WTC11 (cell line): ENCODE data around the gene COL6A5. TPM values are rescaled to one million over a fixed set of nuclear protein-coding genes. Genes with fewer than 3 reads are reported as not detected.

Source experiments
- ATAC-seq: fragments of 200-7000 bp; cut with Tn5 transposase; 2 replicates; pipeline ENCODE4 v1.10.0; 2021; ENCODE audit warnings: mild to moderate bottlenecking, moderate library complexity
- CTCF ChIA-PET: fragments of 300-600 bp; sonication (Branson Sonifier 250); formaldehyde crosslinking; loops from one replicate; lab custom pipeline; 2021; ENCODE audit warnings: antibody characterized with exemption; lab: Charles Lee
- POLR2A ChIA-PET: fragments of 350-600 bp; sonication (Branson Sonifier 250); formaldehyde crosslinking; loops from one replicate; lab custom pipeline; 2021; ENCODE audit warnings: antibody characterized with exemption; lab: Charles Lee
- DNase-seq: peaks from one replicate; pipeline ENCODE4 v3.0.0; 2021; ENCODE audit warnings: low spot score
- H3K27ac Mint-ChIP-seq: 2 replicates; pipeline ENCODE4 v1.8.0; 2021; ENCODE audit warnings: mixed read lengths
- H3K27me3 Mint-ChIP-seq: 2 replicates; pipeline ENCODE4 v1.8.0; 2021; ENCODE audit warnings: low read depth, mild to moderate bottlenecking, moderate library complexity, mixed read lengths
- H3K36me3 Mint-ChIP-seq: 2 replicates; pipeline ENCODE4 v1.8.0; 2021; ENCODE audit warnings: mixed read lengths
- H3K4me1 Mint-ChIP-seq: 2 replicates; pipeline ENCODE4 v1.8.0; 2022; ENCODE audit warnings: mixed read lengths
- H3K4me3 Mint-ChIP-seq: 2 replicates; pipeline ENCODE4 v1.8.0; 2021; ENCODE audit warnings: mild to moderate bottlenecking, moderate library complexity, mixed read lengths
- H3K9me3 Mint-ChIP-seq: 2 replicates; pipeline ENCODE4 v1.8.0; 2021; ENCODE audit warnings: mixed read lengths
- CREB1 ChIP-seq: sonication (generic); formaldehyde crosslinking; IDR thresholded peaks from 2 replicates; pipeline ENCODE4 v1.8.0; 2023; ENCODE audit warnings: mild to moderate bottlenecking, missing genetic modification reagents
- EMX1 ChIP-seq: fragments of 250-450 bp; sonication (Bioruptor Pico); IDR thresholded peaks from 2 replicates; pipeline ENCODE4 v1.8.0; 2021; ENCODE audit warnings: mild to moderate bottlenecking
- FOXP1 ChIP-seq: sonication (generic); formaldehyde crosslinking; IDR thresholded peaks from 2 replicates; pipeline ENCODE4 v1.8.0; 2022; ENCODE audit warnings: missing genetic modification reagents, mild to moderate bottlenecking, moderate library complexity, borderline replicate concordance
- MYBL2 ChIP-seq: sonication (generic); formaldehyde crosslinking; IDR thresholded peaks from 2 replicates; pipeline ENCODE4 v1.8.1; 2023; ENCODE audit warnings: mild to moderate bottlenecking, moderate library complexity, missing genetic modification reagents
- NR3C1 ChIP-seq: sonication (generic); formaldehyde crosslinking; conservative IDR thresholded peaks from 2 replicates; pipeline ENCODE4 v1.8.1; 2023; ENCODE audit warnings: low read depth, mild to moderate bottlenecking, missing genetic modification reagents
- USF1 ChIP-seq: sonication (generic); formaldehyde crosslinking; IDR thresholded peaks from 2 replicates; pipeline ENCODE4 v1.8.0; 2022; ENCODE audit warnings: mild to moderate bottlenecking, missing genetic modification reagents
- ZNF416 ChIP-seq: fragments of 250-450 bp; sonication (Bioruptor Pico); IDR thresholded peaks from 2 replicates; pipeline ENCODE4 v1.9.0; 2021; ENCODE audit warnings: mild to moderate bottlenecking, inconsistent platforms
- total RNA-seq: library from RNA; stranded (reverse); gene quantifications from 3 replicates; pipeline ENCODE4 v1.2.3, GENCODE V29; 2021
- TF ChIP-seq, protein P1 (sequence below): fragments of 250-450 bp; sonication (Bioruptor Pico); IDR thresholded peaks from 2 replicates; pipeline ENCODE4 v1.9.0; 2021; ENCODE audit warnings: mild to moderate bottlenecking, borderline replicate concordance
- TF ChIP-seq, protein P2 (sequence below): fragments of 250-450 bp; sonication (Bioruptor Pico); IDR thresholded peaks from 2 replicates; pipeline ENCODE4 v2.1.2; 2022; ENCODE audit warnings: mild to moderate bottlenecking, moderate library complexity
- TF ChIP-seq, protein P3 (sequence below): sonication (generic); formaldehyde crosslinking; IDR thresholded peaks from 2 replicates; pipeline ENCODE4 v1.8.1; 2023; ENCODE audit warnings: mild to moderate bottlenecking, missing genetic modification reagents
- TF ChIP-seq, protein P4 (sequence below): sonication (generic); formaldehyde crosslinking; IDR thresholded peaks from 2 replicates; pipeline ENCODE4 v1.8.0; 2022; ENCODE audit warnings: missing genetic modification reagents
- TF ChIP-seq, protein P5 (sequence below): sonication (generic); formaldehyde crosslinking; IDR thresholded peaks from 2 replicates; pipeline ENCODE4 v1.8.0; 2023; ENCODE audit warnings: missing genetic modification reagents, mild to moderate bottlenecking, borderline replicate concordance
- TF ChIP-seq, protein P6 (sequence below): sonication (generic); formaldehyde crosslinking; IDR thresholded peaks from 2 replicates; pipeline ENCODE4 v1.8.1; 2022; ENCODE audit warnings: mild to moderate bottlenecking, missing genetic modification reagents, moderate library complexity, borderline replicate concordance
- TF ChIP-seq, protein P7 (sequence below): sonication (generic); formaldehyde crosslinking; IDR thresholded peaks from 2 replicates; pipeline ENCODE4 v1.8.1; 2022; ENCODE audit warnings: low read depth, mild to moderate bottlenecking, moderate library complexity, missing genetic modification reagents, borderline replicate concordance
- TF ChIP-seq, protein P8 (sequence below): sonication (generic); formaldehyde crosslinking; IDR thresholded peaks from 2 replicates; pipeline ENCODE4 v1.8.1; 2023; ENCODE audit warnings: mild to moderate bottlenecking, missing genetic modification reagents, moderate library complexity

The COL6A5 gene
- total RNA-seq, 1 experiment from 2014 or later: not detected

DNA sequence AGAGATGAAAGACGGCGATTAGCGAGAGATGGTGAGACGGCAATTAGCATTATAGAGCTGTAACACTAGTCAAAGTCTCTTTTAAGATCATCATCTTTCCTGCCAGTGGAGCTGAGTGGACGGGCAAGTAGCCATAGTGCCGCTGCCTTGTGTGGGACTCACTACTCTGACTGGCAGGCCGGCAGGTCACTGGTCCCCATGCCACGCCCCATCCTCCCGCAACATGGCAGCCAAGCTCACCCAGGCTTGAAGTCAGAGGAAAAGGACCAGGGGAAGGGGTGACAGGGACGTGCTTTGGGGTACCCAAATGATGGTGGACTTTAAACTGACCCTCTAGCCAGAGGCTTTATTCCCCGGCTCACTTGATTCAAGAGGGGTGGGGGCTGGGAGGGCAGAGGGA lies 44.6 kb upstream of the COL6A5 start:
- Mint-ChIP-seq H3K36me3 (peaks cover 10% of the 10 kb centered on the region; the same call in 1 of the 2 replicates), H3K27me3 (no peaks in the 10 kb centered on the region; the same call in 1 of the 2 replicates)
- no peak for ATAC-seq
- DNase-seq: no peak
- POLR2A ChIA-PET: no interaction called here
- TF ChIP-seq, protein P1, sequence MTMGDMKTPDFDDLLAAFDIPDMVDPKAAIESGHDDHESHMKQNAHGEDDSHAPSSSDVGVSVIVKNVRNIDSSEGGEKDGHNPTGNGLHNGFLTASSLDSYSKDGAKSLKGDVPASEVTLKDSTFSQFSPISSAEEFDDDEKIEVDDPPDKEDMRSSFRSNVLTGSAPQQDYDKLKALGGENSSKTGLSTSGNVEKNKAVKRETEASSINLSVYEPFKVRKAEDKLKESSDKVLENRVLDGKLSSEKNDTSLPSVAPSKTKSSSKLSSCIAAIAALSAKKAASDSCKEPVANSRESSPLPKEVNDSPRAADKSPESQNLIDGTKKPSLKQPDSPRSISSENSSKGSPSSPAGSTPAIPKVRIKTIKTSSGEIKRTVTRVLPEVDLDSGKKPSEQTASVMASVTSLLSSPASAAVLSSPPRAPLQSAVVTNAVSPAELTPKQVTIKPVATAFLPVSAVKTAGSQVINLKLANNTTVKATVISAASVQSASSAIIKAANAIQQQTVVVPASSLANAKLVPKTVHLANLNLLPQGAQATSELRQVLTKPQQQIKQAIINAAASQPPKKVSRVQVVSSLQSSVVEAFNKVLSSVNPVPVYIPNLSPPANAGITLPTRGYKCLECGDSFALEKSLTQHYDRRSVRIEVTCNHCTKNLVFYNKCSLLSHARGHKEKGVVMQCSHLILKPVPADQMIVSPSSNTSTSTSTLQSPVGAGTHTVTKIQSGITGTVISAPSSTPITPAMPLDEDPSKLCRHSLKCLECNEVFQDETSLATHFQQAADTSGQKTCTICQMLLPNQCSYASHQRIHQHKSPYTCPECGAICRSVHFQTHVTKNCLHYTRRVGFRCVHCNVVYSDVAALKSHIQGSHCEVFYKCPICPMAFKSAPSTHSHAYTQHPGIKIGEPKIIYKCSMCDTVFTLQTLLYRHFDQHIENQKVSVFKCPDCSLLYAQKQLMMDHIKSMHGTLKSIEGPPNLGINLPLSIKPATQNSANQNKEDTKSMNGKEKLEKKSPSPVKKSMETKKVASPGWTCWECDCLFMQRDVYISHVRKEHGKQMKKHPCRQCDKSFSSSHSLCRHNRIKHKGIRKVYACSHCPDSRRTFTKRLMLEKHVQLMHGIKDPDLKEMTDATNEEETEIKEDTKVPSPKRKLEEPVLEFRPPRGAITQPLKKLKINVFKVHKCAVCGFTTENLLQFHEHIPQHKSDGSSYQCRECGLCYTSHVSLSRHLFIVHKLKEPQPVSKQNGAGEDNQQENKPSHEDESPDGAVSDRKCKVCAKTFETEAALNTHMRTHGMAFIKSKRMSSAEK (CRISPR knock-in tag): no peak
- TF ChIP-seq, protein P2, sequence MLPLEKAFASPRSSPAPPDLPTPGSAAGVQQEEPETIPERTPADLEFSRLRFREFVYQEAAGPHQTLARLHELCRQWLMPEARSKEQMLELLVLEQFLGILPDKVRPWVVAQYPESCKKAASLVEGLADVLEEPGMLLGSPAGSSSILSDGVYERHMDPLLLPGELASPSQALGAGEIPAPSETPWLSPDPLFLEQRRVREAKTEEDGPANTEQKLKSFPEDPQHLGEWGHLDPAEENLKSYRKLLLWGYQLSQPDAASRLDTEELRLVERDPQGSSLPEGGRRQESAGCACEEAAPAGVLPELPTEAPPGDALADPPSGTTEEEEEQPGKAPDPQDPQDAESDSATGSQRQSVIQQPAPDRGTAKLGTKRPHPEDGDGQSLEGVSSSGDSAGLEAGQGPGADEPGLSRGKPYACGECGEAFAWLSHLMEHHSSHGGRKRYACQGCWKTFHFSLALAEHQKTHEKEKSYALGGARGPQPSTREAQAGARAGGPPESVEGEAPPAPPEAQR: no peak
- TF ChIP-seq, protein P3, sequence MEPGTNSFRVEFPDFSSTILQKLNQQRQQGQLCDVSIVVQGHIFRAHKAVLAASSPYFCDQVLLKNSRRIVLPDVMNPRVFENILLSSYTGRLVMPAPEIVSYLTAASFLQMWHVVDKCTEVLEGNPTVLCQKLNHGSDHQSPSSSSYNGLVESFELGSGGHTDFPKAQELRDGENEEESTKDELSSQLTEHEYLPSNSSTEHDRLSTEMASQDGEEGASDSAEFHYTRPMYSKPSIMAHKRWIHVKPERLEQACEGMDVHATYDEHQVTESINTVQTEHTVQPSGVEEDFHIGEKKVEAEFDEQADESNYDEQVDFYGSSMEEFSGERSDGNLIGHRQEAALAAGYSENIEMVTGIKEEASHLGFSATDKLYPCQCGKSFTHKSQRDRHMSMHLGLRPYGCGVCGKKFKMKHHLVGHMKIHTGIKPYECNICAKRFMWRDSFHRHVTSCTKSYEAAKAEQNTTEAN: no peak
- TF ChIP-seq, protein P4, sequence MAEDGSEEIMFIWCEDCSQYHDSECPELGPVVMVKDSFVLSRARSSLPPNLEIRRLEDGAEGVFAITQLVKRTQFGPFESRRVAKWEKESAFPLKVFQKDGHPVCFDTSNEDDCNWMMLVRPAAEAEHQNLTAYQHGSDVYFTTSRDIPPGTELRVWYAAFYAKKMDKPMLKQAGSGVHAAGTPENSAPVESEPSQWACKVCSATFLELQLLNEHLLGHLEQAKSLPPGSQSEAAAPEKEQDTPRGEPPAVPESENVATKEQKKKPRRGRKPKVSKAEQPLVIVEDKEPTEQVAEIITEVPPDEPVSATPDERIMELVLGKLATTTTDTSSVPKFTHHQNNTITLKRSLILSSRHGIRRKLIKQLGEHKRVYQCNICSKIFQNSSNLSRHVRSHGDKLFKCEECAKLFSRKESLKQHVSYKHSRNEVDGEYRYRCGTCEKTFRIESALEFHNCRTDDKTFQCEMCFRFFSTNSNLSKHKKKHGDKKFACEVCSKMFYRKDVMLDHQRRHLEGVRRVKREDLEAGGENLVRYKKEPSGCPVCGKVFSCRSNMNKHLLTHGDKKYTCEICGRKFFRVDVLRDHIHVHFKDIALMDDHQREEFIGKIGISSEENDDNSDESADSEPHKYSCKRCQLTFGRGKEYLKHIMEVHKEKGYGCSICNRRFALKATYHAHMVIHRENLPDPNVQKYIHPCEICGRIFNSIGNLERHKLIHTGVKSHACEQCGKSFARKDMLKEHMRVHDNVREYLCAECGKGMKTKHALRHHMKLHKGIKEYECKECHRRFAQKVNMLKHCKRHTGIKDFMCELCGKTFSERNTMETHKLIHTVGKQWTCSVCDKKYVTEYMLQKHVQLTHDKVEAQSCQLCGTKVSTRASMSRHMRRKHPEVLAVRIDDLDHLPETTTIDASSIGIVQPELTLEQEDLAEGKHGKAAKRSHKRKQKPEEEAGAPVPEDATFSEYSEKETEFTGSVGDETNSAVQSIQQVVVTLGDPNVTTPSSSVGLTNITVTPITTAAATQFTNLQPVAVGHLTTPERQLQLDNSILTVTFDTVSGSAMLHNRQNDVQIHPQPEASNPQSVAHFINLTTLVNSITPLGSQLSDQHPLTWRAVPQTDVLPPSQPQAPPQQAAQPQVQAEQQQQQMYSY (CRISPR knock-in tag): no peak
- TF ChIP-seq CREB1 (CRISPR knock-in tag): no peak
- TF ChIP-seq USF1 (CRISPR knock-in tag): no peak
- TF ChIP-seq FOXP1 (CRISPR knock-in tag): no peak
- no peak for TF ChIP-seq EMX1 (CRISPR knock-in tag)
- TF ChIP-seq, all 79 proteins: peak for 0
- peaks cover 22% of the 10 kb centered on the region for H3K9me3 Mint-ChIP-seq
- CTCF ChIA-PET: no interaction called here
- H3K27ac Mint-ChIP-seq: no peak overlapping the region
- no peaks in the 10 kb centered on the region for H3K4me1 Mint-ChIP-seq
- no peak overlapping the region for H3K4me3 Mint-ChIP-seq

DNA sequence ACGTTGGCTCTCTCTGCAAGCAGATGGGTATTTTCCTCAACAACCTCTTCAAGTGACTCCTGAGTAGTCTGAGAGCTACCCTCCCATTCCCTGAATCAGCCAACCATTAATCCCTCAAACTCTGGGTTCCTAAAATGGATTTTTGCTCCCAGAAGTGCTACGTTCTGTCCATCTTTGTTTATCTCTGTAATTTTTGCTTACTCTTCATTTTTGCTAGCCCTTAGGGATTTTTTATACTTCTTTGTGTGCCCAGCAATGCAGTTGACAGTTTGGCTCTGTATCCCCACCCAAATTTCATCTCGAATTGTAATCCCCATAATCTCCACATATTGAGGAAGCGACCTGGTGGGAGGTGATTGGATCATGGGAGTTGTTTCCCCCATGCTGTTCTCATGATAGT lies 35.4 kb upstream of the COL6A5 start:
- H3K27ac Mint-ChIP-seq: no peak overlapping the region
- H3K4me1 Mint-ChIP-seq: peaks cover 4% of the 10 kb centered on the region; the same call in 1 of the 2 replicates
- ChIA-PET POLR2A (no interaction called here), CTCF (no interaction called here)
- no peaks in the 10 kb centered on the region for H3K36me3 Mint-ChIP-seq
- H3K27me3 Mint-ChIP-seq: no peaks in the 10 kb centered on the region
- DNase-seq (no peak), ATAC-seq (no peak)
- peaks cover 7% of the 10 kb centered on the region for H3K9me3 Mint-ChIP-seq
- H3K4me3 Mint-ChIP-seq: no peak overlapping the region
- TF ChIP-seq, protein P5, sequence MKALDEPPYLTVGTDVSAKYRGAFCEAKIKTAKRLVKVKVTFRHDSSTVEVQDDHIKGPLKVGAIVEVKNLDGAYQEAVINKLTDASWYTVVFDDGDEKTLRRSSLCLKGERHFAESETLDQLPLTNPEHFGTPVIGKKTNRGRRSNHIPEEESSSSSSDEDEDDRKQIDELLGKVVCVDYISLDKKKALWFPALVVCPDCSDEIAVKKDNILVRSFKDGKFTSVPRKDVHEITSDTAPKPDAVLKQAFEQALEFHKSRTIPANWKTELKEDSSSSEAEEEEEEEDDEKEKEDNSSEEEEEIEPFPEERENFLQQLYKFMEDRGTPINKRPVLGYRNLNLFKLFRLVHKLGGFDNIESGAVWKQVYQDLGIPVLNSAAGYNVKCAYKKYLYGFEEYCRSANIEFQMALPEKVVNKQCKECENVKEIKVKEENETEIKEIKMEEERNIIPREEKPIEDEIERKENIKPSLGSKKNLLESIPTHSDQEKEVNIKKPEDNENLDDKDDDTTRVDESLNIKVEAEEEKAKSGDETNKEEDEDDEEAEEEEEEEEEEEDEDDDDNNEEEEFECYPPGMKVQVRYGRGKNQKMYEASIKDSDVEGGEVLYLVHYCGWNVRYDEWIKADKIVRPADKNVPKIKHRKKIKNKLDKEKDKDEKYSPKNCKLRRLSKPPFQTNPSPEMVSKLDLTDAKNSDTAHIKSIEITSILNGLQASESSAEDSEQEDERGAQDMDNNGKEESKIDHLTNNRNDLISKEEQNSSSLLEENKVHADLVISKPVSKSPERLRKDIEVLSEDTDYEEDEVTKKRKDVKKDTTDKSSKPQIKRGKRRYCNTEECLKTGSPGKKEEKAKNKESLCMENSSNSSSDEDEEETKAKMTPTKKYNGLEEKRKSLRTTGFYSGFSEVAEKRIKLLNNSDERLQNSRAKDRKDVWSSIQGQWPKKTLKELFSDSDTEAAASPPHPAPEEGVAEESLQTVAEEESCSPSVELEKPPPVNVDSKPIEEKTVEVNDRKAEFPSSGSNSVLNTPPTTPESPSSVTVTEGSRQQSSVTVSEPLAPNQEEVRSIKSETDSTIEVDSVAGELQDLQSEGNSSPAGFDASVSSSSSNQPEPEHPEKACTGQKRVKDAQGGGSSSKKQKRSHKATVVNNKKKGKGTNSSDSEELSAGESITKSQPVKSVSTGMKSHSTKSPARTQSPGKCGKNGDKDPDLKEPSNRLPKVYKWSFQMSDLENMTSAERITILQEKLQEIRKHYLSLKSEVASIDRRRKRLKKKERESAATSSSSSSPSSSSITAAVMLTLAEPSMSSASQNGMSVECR: no peak
- TF ChIP-seq MYBL2 (CRISPR knock-in tag): no peak
- TF ChIP-seq, protein P6, sequence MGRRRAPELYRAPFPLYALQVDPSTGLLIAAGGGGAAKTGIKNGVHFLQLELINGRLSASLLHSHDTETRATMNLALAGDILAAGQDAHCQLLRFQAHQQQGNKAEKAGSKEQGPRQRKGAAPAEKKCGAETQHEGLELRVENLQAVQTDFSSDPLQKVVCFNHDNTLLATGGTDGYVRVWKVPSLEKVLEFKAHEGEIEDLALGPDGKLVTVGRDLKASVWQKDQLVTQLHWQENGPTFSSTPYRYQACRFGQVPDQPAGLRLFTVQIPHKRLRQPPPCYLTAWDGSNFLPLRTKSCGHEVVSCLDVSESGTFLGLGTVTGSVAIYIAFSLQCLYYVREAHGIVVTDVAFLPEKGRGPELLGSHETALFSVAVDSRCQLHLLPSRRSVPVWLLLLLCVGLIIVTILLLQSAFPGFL: no peak
- no peak for TF ChIP-seq NR3C1 (CRISPR knock-in tag)
- TF ChIP-seq, protein P7, sequence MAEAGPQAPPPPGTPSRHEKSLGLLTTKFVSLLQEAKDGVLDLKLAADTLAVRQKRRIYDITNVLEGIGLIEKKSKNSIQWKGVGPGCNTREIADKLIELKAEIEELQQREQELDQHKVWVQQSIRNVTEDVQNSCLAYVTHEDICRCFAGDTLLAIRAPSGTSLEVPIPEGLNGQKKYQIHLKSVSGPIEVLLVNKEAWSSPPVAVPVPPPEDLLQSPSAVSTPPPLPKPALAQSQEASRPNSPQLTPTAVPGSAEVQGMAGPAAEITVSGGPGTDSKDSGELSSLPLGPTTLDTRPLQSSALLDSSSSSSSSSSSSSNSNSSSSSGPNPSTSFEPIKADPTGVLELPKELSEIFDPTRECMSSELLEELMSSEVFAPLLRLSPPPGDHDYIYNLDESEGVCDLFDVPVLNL: no peak
- TF ChIP-seq, protein P8, sequence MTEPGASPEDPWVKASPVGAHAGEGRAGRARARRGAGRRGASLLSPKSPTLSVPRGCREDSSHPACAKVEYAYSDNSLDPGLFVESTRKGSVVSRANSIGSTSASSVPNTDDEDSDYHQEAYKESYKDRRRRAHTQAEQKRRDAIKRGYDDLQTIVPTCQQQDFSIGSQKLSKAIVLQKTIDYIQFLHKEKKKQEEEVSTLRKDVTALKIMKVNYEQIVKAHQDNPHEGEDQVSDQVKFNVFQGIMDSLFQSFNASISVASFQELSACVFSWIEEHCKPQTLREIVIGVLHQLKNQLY: no peak
- no peak for TF ChIP-seq ZNF416 (CRISPR knock-in tag)
